Upper lobe of left lung (tissue), 4 donors: ENCODE results near the gene HNRNPDL.

Experiments
- CTCF ChIP-seq, 6 experiments: fragments of 450-650 bp in 4 of 6; fragments of 200-600 bp in 2 of 6; sonication (generic) in 2 of 6; IDR thresholded peaks; one replicate each; pipeline ENCODE4 v1.5.1; 2016 to 2019; ENCODE audit warnings: antibody characterized with exemption in 6 of 6
- EP300 ChIP-seq, 4 donors: sonication (generic); formaldehyde crosslinking; IDR thresholded peaks; one replicate each; pipeline ENCODE4 v1.5.1; 2017; ENCODE audit warnings: antibody characterized with exemption in 4 of 4, control low read depth in 2 of 4
- POLR2A ChIP-seq, 4 donors: fragments of 450-650 bp; IDR thresholded peaks; one replicate each; pipeline ENCODE4 v1.5.1; 2016 to 2017; ENCODE audit warnings: antibody characterized with exemption in 4 of 4, mild to moderate bottlenecking in 2 of 4
- POLR2AphosphoS5 ChIP-seq, 2 donors: sonication (generic); formaldehyde crosslinking; IDR thresholded peaks; one replicate each; pipeline ENCODE4 v1.5.1; 2017; ENCODE audit warnings: antibody characterized with exemption in 2 of 2

DNA sequence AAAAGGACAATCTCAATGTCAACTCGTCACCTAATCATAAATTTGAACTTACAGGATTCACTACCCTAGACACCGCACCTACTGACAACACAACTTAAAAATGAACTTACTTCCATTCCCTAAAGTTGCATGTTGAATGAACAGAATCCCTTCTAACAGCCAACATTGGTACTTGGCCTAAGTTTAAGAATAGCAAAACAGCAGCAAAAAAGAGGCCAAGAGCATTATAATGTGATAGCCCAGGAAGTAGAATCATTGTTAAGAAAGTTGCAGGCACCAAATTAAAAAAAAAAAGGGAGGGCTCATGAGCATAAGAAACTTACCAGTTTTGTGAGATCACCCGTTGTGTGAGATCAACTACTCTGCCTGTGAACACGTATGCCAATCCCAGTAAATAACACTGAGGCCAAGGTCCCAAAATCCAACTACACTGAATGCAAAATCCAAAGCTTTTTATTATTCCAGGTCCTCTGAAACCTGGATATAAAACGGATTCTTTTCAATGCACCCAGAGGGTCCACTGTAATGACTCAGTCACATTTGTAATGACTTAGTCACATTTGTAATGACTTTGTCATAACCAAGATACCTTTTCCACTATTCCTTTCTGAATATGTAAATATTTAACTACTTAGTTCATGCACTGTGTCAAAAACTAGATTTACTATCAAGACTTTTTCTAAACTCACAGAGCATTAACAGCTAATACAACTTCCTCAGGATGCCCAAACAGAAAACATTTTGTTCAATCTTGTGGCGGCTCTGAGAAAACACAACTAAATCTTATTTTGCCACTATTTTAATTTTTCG, 6.8 kb downstream of the HNRNPDL start:
- no peak for TF ChIP-seq CTCF (IDR thresholded peaks at IDR 0.05)
- no peak for TF ChIP-seq EP300 (IDR thresholded peaks at IDR 0.05)
- TF ChIP-seq POLR2A (IDR thresholded peaks at IDR 0.05): no peak
- no peak for TF ChIP-seq POLR2AphosphoS5 (IDR thresholded peaks at IDR 0.05)
